T1000 (cell line): ENCODE results near the gene NBPF1.
"Not testable (repeated sequence)": the region's sequence is repeated elsewhere in the genome, so short reads cannot be mapped to it uniquely, and the experiment has no call there.

Source experiments
- DNase-seq: peaks from one replicate; lab custom pipeline; 2025; ENCODE audit warnings: mixed read lengths; lab: John Stamatoyannopoulos, UW

The NBPF1 gene

DNA sequence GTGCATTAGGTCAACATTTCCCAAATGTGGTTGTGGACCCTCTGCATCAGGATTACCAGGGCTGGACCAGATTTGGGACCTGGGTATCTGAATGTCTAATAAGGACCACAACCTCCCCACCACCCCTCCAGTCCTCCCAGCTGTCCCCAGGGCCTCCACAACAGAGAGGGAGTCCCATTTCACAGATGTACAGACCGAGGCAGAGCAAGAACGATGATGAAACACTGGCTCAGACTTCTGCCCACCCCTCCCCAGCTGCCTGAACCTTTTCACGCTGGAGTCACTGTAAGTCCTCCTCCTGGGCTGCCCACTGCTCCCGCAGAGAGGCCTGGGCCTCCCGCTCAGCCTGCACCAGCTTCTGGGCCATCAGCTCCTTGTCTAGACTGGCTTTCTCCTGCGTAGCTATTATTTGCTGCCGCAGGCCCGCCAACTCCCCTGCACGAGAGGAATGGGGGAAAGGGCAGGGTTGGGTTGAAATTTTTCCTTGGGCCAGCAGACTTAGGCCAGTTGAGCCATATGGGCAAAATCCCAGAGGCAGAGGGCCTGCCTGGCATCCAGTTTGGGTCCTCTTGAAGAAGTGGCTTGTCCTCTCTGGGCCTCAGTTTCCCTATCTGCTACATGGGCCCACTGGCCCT lies 8.4 kb upstream of the NBPF1 start:
- DNase-seq: not testable (repeated sequence)

DNA sequence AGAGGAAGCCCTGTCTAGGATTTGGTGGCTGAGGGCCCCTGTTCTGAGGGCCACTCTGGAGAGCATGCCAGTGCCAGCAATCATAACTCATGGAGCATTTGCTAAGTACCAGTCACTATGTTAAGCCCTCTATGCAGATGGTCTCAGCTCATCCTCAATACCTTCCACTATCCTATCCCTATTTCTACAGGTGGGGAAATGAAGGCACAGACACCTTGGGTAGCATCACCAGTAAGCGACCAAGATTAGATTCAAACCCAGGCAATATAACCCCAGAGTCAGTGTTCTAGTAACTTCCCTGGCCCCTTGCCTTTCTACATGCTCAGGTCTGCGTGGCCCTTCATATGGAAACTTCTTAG lies 7.9 kb upstream of the NBPF1 start:
- no peak for DNase-seq

- DNase-seq: not testable (repeated sequence)
Observed at GRCh38 chr1:16619803-16620501, 6.6 kb upstream of the NBPF1 start.

GRCh38 chr1:16618719-16619118 lies 5.4 kb upstream of the NBPF1 start:
- no peak for DNase-seq

- no peak for DNase-seq
Observed at GRCh38 chr1:16617778-16618580, 4.6 kb upstream of the NBPF1 start.

- DNase-seq: no peak
Observed at GRCh38 chr1:16617114-16617631, 3.8 kb upstream of the NBPF1 start.

- DNase-seq: no peak
Observed at GRCh38 chr1:16615253-16616252, 2.2 kb upstream of the NBPF1 start.

GRCh38 chr1:16614361-16615252 lies 1.2 kb upstream of the NBPF1 start:
- DNase-seq: no peak

DNA sequence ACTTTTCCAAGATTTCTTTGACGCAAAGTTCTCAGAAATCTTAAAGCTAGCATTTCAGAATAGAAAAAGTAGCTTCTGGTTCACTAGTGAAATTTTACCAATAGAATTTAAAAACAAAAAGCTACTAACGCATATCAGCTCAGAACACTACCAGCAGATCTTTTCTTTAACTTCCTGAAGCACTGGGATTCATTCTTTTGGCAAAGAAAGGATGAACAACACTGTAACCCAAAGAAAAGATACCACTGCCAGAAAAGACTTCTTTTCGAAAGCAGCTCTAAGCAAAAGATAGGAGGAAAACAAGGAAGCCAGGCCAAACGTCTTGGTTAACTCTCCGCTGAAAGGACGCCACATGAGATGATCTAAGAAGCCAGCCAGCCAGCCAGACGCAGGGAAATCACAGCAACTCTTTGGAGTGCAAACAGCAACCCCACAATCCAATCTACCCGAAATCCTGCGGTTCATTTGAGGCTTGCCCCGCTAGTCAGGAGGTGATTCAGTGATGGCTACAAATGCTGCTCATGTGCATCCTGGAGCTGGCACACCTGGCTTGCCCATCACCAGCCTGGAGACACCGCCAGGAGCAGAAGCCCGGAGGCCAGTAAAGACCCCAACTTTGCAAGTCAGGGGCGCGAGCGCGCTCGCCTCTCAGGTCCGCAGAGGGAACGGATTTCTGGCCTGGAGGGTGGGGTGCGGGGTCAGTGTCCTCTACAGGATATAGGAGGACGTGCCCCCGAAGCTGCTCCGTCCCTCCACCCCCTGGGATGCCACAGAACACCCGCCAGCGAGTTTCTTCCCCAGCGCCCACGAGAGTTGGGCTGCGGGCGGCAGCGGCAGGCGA lies 812 bp downstream of the NBPF1 start:
- peak; percentile 62 for DNase-seq

DNA sequence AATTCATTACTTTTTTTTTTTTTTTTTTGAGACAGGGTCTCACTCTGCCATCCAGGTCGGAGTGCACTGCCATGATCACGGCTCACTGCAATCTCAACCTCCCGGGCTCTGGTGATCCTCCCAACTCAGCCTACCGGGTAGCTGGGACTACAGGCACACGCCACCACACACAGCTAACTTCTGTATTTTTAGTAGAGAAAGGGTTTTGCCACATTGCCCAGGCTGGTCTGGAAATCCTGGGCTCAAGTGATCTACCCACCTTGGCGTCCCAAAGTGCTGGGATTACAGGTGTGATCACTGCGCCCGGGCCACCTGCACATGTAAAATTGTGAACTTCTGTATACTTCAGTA lies 1.4 kb downstream of the NBPF1 start:
- DNase-seq: not testable (repeated sequence)

- not testable (repeated sequence) for DNase-seq
Observed at GRCh38 chr1:16611164-16611563, 2.2 kb downstream of the NBPF1 start.

DNA sequence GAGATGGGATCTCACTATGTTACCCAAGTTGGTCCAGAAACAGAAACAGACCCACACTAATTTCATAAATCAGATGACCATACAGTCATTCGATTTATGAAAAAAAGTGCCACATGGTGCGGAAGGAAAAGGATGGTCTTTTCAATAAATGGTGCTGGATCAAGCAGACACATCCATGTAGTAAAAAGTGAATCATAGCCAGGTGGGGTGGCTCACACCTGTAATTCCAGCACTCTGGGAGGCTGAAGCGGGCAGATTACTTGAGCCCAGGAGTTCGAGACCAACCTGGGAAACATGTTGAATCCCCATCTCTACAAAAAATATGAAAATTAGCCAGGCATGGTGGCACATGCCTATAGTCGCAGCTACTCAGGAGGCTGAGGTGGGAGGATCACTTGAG lies 2.8 kb downstream of the NBPF1 start:
- DNase-seq: not testable (repeated sequence)

DNA sequence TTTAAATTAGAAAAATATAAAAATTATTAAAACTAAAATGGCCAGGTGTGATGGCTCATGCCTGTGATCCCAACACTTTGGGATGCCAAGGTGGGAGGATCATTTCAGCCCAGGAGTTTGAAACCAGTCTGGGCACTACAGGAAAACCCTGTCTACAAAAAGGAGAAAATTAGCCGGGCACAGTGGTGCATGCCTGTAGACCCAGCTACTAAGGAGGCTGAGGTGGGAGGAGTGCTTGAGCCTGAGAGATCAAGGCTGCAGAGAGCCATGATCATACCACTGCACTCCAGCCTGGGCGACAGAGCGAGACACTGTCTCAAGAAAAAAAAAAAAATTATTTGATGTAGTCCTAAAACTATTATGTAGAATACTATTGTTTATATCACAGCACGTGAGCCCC lies 3.6 kb downstream of the NBPF1 start:
- not testable (repeated sequence) for DNase-seq

DNA sequence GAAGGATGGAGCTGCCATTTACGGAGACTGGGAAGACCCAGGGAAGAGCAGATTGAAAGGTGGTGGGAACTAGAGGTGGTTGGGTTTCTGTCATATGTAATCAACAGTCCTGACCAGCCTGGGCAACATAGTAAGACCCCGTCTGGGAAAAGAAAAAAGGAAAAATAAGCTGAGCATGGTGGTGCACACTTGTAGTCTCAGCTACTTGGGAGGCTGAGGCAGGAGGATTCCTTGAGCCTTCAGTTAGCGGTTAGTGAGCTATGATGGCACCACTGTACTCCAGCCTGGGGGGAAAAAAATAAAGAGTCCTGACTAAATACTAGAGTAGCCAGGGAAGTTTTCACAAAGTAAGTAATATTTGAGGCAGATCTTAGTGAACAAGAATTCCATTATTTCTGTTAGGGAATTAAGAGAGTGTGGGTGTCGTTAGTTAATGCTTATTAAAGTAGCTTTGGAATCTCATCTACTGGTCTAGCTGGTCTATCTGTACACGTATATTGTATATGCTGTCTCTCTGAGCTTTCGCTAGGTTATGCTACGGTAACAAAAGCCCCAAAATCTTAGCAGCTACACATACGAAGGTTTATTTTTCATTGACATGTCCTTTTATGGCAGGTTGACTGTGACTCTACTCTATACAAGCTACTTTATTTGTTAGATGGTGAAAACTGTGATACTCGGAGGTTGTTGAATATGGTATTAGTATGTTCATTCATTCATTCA lies 4.4 kb downstream of the NBPF1 start:
- DNase-seq: no peak

- DNase-seq: not testable (repeated sequence)
Observed at GRCh38 chr1:16607853-16608815, 5.2 kb downstream of the NBPF1 start.

- no peak for DNase-seq
Observed at GRCh38 chr1:16607433-16607851, 5.9 kb downstream of the NBPF1 start.

DNA sequence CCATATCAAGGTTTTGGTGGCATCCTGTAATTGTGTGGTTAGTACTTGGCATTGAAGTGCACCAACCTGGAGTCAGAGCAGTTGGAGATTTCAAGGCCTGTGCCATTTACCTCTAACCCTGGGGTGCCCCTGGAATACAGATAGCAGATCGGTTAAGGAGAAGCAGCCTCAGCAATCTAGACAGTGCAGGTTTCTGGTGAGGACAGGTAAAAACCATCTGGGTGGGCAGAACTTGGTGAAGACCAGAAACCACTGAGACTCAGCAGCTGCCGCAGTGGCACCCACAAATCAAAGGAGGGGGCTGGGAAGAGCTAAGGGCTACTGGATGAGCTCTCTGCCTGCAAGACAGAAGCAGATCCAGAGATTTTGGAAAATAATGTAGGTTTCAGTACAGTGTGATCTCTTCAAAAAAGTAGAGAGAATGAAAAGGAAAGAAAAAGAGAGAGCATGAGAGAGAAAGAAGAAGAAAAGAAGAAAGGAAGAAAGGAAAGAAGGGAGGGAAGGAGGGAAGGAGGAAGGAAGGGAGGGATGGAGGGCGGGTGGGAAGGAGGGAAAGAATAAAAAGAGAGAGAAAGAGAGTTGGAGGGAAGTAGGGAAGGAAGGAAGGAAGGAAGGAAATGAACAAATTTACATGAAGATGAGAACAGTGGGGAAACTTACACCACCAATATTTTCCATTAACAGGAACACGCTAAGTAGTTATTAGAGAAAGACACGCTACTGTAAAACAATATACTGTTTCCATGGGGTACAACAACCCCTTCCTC lies 6.5 kb downstream of the NBPF1 start:
- DNase-seq: not testable (repeated sequence)
